C4-2B (cell line): ENCODE measurements around the gene STRIP2.

ENCODE experiments used
- H3K27ac ChIP-seq: fragments of 450-650 bp; 2 replicates; pipeline ENCODE4 v1.5.1; 2017
- CTCF ChIP-seq: fragments of 450-650 bp; conservative IDR thresholded peaks from 2 replicates; pipeline ENCODE4 v1.5.1; 2017; ENCODE audit warnings: mild to moderate bottlenecking
- ZFX ChIP-seq: fragments of 450-650 bp; IDR thresholded peaks from 2 replicates; pipeline ENCODE4 v1.6.1; 2017

Gene STRIP2

GRCh38 chr7:129433847-129434674 is at the start of gene STRIP2:
TSS of gene STRIP2 (plus strand) at chr7:129434432. CDS start at chr7:129434473, 41 bp downstream.
- H3K27ac ChIP-seq, result peak within 1 kb of the TSS; percentile 63
- peak; percentile 27; the same call in 1 of the 2 replicates for TF ChIP-seq CTCF
- TF ChIP-seq ZFX, result peak; percentile 72

- TF ChIP-seq ZFX (no peak), CTCF (no peak)
- no peak overlapping the region for H3K27ac ChIP-seq
Measured at GRCh38 chr7:129385116-129385515, 49.1 kb upstream of the STRIP2 start.

GRCh38 chr7:129385598-129385997 is 48.6 kb upstream of the STRIP2 start:
- H3K27ac ChIP-seq, result no peak overlapping the region
- TF ChIP-seq ZFX (no peak), CTCF (no peak)

- TF ChIP-seq ZFX (no peak), CTCF (no peak)
Measured at GRCh38 chr7:129386506-129386905, 47.7 kb upstream of the STRIP2 start.

GRCh38 chr7:129387537-129387936 is 46.7 kb upstream of the STRIP2 start:
- H3K27ac ChIP-seq, result no peak overlapping the region
- TF ChIP-seq ZFX, result no peak
- TF ChIP-seq CTCF, result no peak

More at GRCh38 chr7:129386506-129386905, 47.7 kb upstream of the STRIP2 start:
- no peak overlapping the region for H3K27ac ChIP-seq

GRCh38 chr7:129388333-129389098 is 45.7 kb upstream of the STRIP2 start:
- TF ChIP-seq ZFX (no peak), CTCF (no peak)

GRCh38 chr7:129389829-129390228 is 44.4 kb upstream of the STRIP2 start:
- TF ChIP-seq ZFX (no peak), CTCF (peak; percentile 21)
- H3K27ac ChIP-seq, result no peak overlapping the region

More at GRCh38 chr7:129388333-129389098, 45.7 kb upstream of the STRIP2 start:
- H3K27ac ChIP-seq, result no peak overlapping the region
